ENCODE measurements around the gene SMC1B. TPM values are rescaled to one million over a fixed set of nuclear protein-coding genes. Genes with fewer than 3 reads are reported as not detected.

Gene SMC1B
- total and polyA plus RNA-seq, 2 of the 8 experiments (the other 6 are each of a cell fraction or from before 2014, with no cell fraction given): 0.02 TPM; not detected in 1

- H2BK120ac ChIP-seq (replicated peaks; ENCODE audit: low read depth, low read length): no peak overlapping the region
- H2BK5ac ChIP-seq (ENCODE audit: low read depth, low read length): no peak overlapping the region
- no peak overlapping the region for H3K18ac ChIP-seq (ENCODE audit: extremely low read depth, low read length)
- H3K4me1 ChIP-seq (replicated peaks in 1 of 4; ENCODE audit: control insufficient read depth in 3 of 4, insufficient read depth in 4 of 4, low read length in 3 of 4): peaks cover 0 to 5% (median 0%) of the 10 kb centered on the region in 4 experiments; a peak in 1 of 7 replicates
- DNase-seq (ENCODE audit: low read depth in 1 of 2, low spot score in 2 of 2) (no peak), FAIRE-seq (no peak)
- H3K4me2 ChIP-seq (ENCODE audit: insufficient read depth in 1 of 2, low read depth in 2 of 2, low read length in 2 of 2): no peak overlapping the region
- H3K23ac ChIP-seq (ENCODE audit: insufficient read length): no peak overlapping the region
- no peaks in the 10 kb centered on the region for H3K79me1 ChIP-seq (ENCODE audit: low read depth, low read length)
- H4K20me1 ChIP-seq (replicated peaks in 1 of 2; ENCODE audit: control insufficient read depth in 1 of 2, insufficient read depth in 2 of 2, low read length in 2 of 2): peaks cover 0 to 2% of the 10 kb centered on the region in 2 experiments
- no peak overlapping the region for H3K14ac ChIP-seq (ENCODE audit: insufficient read length)
- no peak overlapping the region for H4K5ac ChIP-seq (ENCODE audit: insufficient read length, low read depth, low read length)
- WGBS, 2 experiments (ENCODE audit: extremely low coverage in 1 of 2, insufficient coverage in 1 of 2, insufficient read length in 1 of 2, insufficient replicate concordance in 2 of 2, low coverage in 1 of 2, low lambda C conversion rate in 2 of 2, missing lambda C conversion rate in 1 of 2): 96% methylated on average over 6 of the region's 6 CpGs; no CpG with 5 or more reads in 1 of the 2 experiments
- H3K4ac ChIP-seq (replicated peaks; ENCODE audit: insufficient read length, low read depth, low read length): no peak overlapping the region
- H4K8ac ChIP-seq (ENCODE audit: extremely low read depth, insufficient read depth, low read length): no peak overlapping the region
- H3K36me3 ChIP-seq (ENCODE audit: control insufficient read depth in 2 of 4, insufficient read depth in 4 of 4, low read length in 3 of 4): no peaks in the 10 kb centered on the region
- peak overlapping the region; percentile 74; the same call in 1 of the 2 replicates for H2BK15ac ChIP-seq (ENCODE audit: low read length)
- no peak overlapping the region for H3K56ac ChIP-seq (replicated peaks; ENCODE audit: insufficient read length, low read depth, low read length)
- H3K27me3 ChIP-seq (replicated peaks in 1 of 4; ENCODE audit: control insufficient read depth in 3 of 4, extremely low read depth in 1 of 4, insufficient read depth in 3 of 4, low read length in 3 of 4): no peaks in the 10 kb centered on the region
- H2AK5ac ChIP-seq (ENCODE audit: low read depth, low read length): peak overlapping the region; percentile 2; the same call in 1 of the 2 replicates
- H2AFZ ChIP-seq (ENCODE audit: low read length): 0 out of 2 replicates have a peak overlapping the region, but pooled peaks have one; percentile 93
- CTCF ChIA-PET (ENCODE audit: partially characterized antibody): interaction anchor here (0.8 to 2.7 kb wide), 6 partner anchors 10 to 165 kb away, joined by 3 to 7 read pairs (median 4); no protein-coding TSS in a partner anchor
- no peaks in the 10 kb centered on the region for H3K9me3 ChIP-seq (ENCODE audit: insufficient read depth in 2 of 2, low read depth in 1 of 2, low read length in 1 of 2)
- H3K4me3 ChIP-seq (ENCODE audit: extremely low read depth in 1 of 4, insufficient read depth in 2 of 4, low read depth in 3 of 4, low read length in 4 of 4): no peak overlapping the region
- H3K23me2 ChIP-seq (ENCODE audit: low read depth, low read length): no peaks in the 10 kb centered on the region
- POLR2A ChIA-PET (ENCODE audit: partially characterized antibody): no interaction called here
- peak overlapping the region; percentile 57; the same call in 1 of the 2 replicates for H2BK20ac ChIP-seq (ENCODE audit: low read length)
- H3K9ac ChIP-seq (replicated peaks in 1 of 4; ENCODE audit: extremely low read depth in 1 of 4, low read depth in 3 of 4, low read length in 3 of 4): no peak overlapping the region
- H3K27ac ChIP-seq (ENCODE audit: low read depth, low read length): no peak overlapping the region
- no peak overlapping the region for H4K91ac ChIP-seq (replicated peaks; ENCODE audit: insufficient read length, low read length)
- H2BK12ac ChIP-seq (ENCODE audit: low read depth, low read length): no peak overlapping the region
- H3K79me2 ChIP-seq (ENCODE audit: control insufficient read depth in 1 of 2, insufficient read depth in 2 of 2, low read length in 2 of 2): no peaks in the 10 kb centered on the region
- TF ChIP-seq ZNF274 (IDR thresholded peaks at IDR 0.05; ENCODE audit: borderline replicate concordance, extremely low read depth, low read length) (no peak), SUZ12 (IDR thresholded peaks at IDR 0.05; ENCODE audit: low read length) (no peak), SIRT6 (IDR thresholded peaks at IDR 0.05; ENCODE audit: low read length) (no peak), CTCF (IDR thresholded peaks at IDR 0.05; ENCODE audit: control extremely low read depth in 1 of 3, insufficient read depth in 1 of 3, low read depth in 1 of 3, low read length in 3 of 3) (no peak), SIX5 (IDR thresholded peaks at IDR 0.05; ENCODE audit: low read depth, low read length) (no peak), MAFK (IDR thresholded peaks at IDR 0.05; ENCODE audit: low read depth, low read length) (no peak), CEBPB (IDR thresholded peaks at IDR 0.05; ENCODE audit: low read depth, low read length) (no peak), ATF3 (IDR thresholded peaks at IDR 0.05; ENCODE audit: insufficient read depth, low read depth, low read length) (no peak), POLR2A (IDR thresholded peaks at IDR 0.05; ENCODE audit: control extremely low read depth in 1 of 2, low read depth in 2 of 2, low read length in 2 of 2) (no peak), NRF1 (IDR thresholded peaks at IDR 0.05; ENCODE audit: low read depth, low read length) (no peak)
These were observed 21.6 kb upstream of the SMC1B start for GRCh38 chr22:45434981-45435380.
